KG1 (cell line): ENCODE measurements around the gene GGTA1.
A peak's percentile ranks its signal among the peaks of the same experiment; 100 is the strongest.
"Not testable (repeated sequence)": the region's sequence is repeated elsewhere in the genome, so short reads cannot be mapped to it uniquely, and the experiment has no call there.

Experiments
- DNase-seq: peaks from one replicate; lab custom pipeline; 2025; lab: John Stamatoyannopoulos, UW

The GGTA1 gene

GRCh38 chr9:121458449-121458848, 41.2 kb downstream of the GGTA1 start:
- not testable (repeated sequence) for DNase-seq

GRCh38 chr9:121455527-121456239, 44.0 kb downstream of the GGTA1 start:
- DNase-seq: peak; percentile 40

- no peak for DNase-seq
Observed at GRCh38 chr9:121454972-121455371, 44.7 kb downstream of the GGTA1 start.

GRCh38 chr9:121453232-121453892, 46.3 kb downstream of the GGTA1 start:
- no peak for DNase-seq

- DNase-seq: no peak
Observed at GRCh38 chr9:121452085-121452484, 47.6 kb downstream of the GGTA1 start.

GRCh38 chr9:121451586-121451985, 48.1 kb downstream of the GGTA1 start:
- DNase-seq: no peak

- no peak for DNase-seq
Observed at GRCh38 chr9:121450241-121450640, 49.4 kb downstream of the GGTA1 start.

- no peak for DNase-seq
Observed at GRCh38 chr9:121449786-121450185, 49.9 kb downstream of the GGTA1 start.

GRCh38 chr9:121447321-121447834, 52.3 kb downstream of the GGTA1 start:
- no peak for DNase-seq

GRCh38 chr9:121445986-121446385, 53.7 kb downstream of the GGTA1 start:
- DNase-seq: no peak

GRCh38 chr9:121443981-121444380, 55.7 kb downstream of the GGTA1 start:
- no peak for DNase-seq

- no peak for DNase-seq
Observed at GRCh38 chr9:121441165-121441564, 58.5 kb downstream of the GGTA1 start.

- no peak for DNase-seq
Observed at GRCh38 chr9:121439711-121440664, 59.7 kb downstream of the GGTA1 start.

- no peak for DNase-seq
Observed at GRCh38 chr9:121439016-121439415, 60.6 kb downstream of the GGTA1 start.

- DNase-seq: no peak
Observed at GRCh38 chr9:121437891-121438290, 61.8 kb downstream of the GGTA1 start.

GRCh38 chr9:121437046-121437445, 62.6 kb downstream of the GGTA1 start:
- DNase-seq: not testable (repeated sequence)

- no peak for DNase-seq
Observed at GRCh38 chr9:121434969-121435368, 64.7 kb downstream of the GGTA1 start.

- no peak for DNase-seq
Observed at GRCh38 chr9:121427899-121428298, 71.7 kb downstream of the GGTA1 start.

- no peak for DNase-seq
Observed at GRCh38 chr9:121424024-121424432, 75.6 kb downstream of the GGTA1 start.

GRCh38 chr9:121411993-121412392, 87.7 kb downstream of the GGTA1 start:
- DNase-seq: no peak

GRCh38 chr9:121405899-121406298, 93.7 kb downstream of the GGTA1 start:
- DNase-seq: no peak
